ENCODE results near the gene DLX4. TPM values are rescaled to one million over a fixed set of nuclear protein-coding genes. Genes with fewer than 3 reads are reported as not detected.

Gene DLX4
- polyA plus RNA-seq, 1 donor from 2014 or later = not detected

- no peaks in the 10 kb centered on the region for H3K9me2 ChIP-seq (ENCODE audit: insufficient read depth, low read length)
- H3K36me3 ChIP-seq (ENCODE audit: insufficient read depth, low read length) = no peaks in the 10 kb centered on the region
- no peak overlapping the region for H3K9ac ChIP-seq (ENCODE audit: low read length)
- H3K27me3 ChIP-seq (ENCODE audit: insufficient read depth, low read depth, low read length) = no peaks in the 10 kb centered on the region
- H2AFZ ChIP-seq (ENCODE audit: low read depth, low read length) = no peak overlapping the region
- TF ChIP-seq MXI1 (conservative IDR thresholded peaks at IDR 0.05; ENCODE audit: poor library complexity, severe bottlenecking) = no peak
- TF ChIP-seq EZH2 (IDR thresholded peaks at IDR 0.05; ENCODE audit: borderline replicate concordance, insufficient read depth, low read length, poor library complexity, severe bottlenecking) = no peak
- no peak for TF ChIP-seq EP300 (conservative IDR thresholded peaks at IDR 0.05; ENCODE audit: poor library complexity, severe bottlenecking)
- TF ChIP-seq RAD21 (conservative IDR thresholded peaks at IDR 0.05) = no peak
- TF ChIP-seq POLR2AphosphoS5 (IDR thresholded peaks at IDR 0.05) = no peak
- TF ChIP-seq CTCF (IDR thresholded peaks at IDR 0.05; ENCODE audit: poor library complexity, severe bottlenecking) = no peak
- no peak for TF ChIP-seq REST (IDR thresholded peaks at IDR 0.05; ENCODE audit: borderline replicate concordance)
- TF ChIP-seq TAF1 (IDR thresholded peaks at IDR 0.05; ENCODE audit: low read depth) = no peak
- no peak for TF ChIP-seq SMC3 (conservative IDR thresholded peaks at IDR 0.05; ENCODE audit: poor library complexity)
- H3K79me2 ChIP-seq (replicated peaks; ENCODE audit: insufficient read depth, low read length) = no peaks in the 10 kb centered on the region
- H3K27ac ChIP-seq (ENCODE audit: low read length) = no peak overlapping the region
- H3K4me3 ChIP-seq (ENCODE audit: low read length) = no peak overlapping the region
- H3K9me3 ChIP-seq (ENCODE audit: low read length) = no peaks in the 10 kb centered on the region
- no peaks in the 10 kb centered on the region for H3F3A ChIP-seq (ENCODE audit: insufficient read depth, low read length, poor library complexity, severe bottlenecking)
- H3K4me2 ChIP-seq (ENCODE audit: low read length) = no peak overlapping the region
- H4K20me1 ChIP-seq (ENCODE audit: insufficient read depth) = no peaks in the 10 kb centered on the region
Observed at GRCh38 chr17:49930880-49931279, 38.1 kb upstream of the DLX4 start.

- H3K36me3 ChIP-seq (ENCODE audit: insufficient read depth, low read length) = no peaks in the 10 kb centered on the region
- no peaks in the 10 kb centered on the region for H3K79me2 ChIP-seq (replicated peaks; ENCODE audit: insufficient read depth, low read length)
- H3K9me2 ChIP-seq (ENCODE audit: insufficient read depth, low read length) = no peaks in the 10 kb centered on the region
- H4K20me1 ChIP-seq (ENCODE audit: insufficient read depth) = no peaks in the 10 kb centered on the region
- H3K4me2 ChIP-seq (ENCODE audit: low read length) = no peak overlapping the region
- H3F3A ChIP-seq (ENCODE audit: insufficient read depth, low read length, poor library complexity, severe bottlenecking) = no peaks in the 10 kb centered on the region
- no peaks in the 10 kb centered on the region for H3K27me3 ChIP-seq (ENCODE audit: insufficient read depth, low read depth, low read length)
- no peak overlapping the region for H3K27ac ChIP-seq (ENCODE audit: low read length)
- H3K9ac ChIP-seq (ENCODE audit: low read length) = no peak overlapping the region
- H2AFZ ChIP-seq (ENCODE audit: low read depth, low read length) = no peak overlapping the region
- no peak for TF ChIP-seq RAD21 (conservative IDR thresholded peaks at IDR 0.05)
- TF ChIP-seq SMC3 (conservative IDR thresholded peaks at IDR 0.05; ENCODE audit: poor library complexity) = no peak
- TF ChIP-seq EP300 (conservative IDR thresholded peaks at IDR 0.05; ENCODE audit: poor library complexity, severe bottlenecking) = no peak
- TF ChIP-seq POLR2AphosphoS5 (IDR thresholded peaks at IDR 0.05) = no peak
- TF ChIP-seq EZH2 (IDR thresholded peaks at IDR 0.05; ENCODE audit: borderline replicate concordance, insufficient read depth, low read length, poor library complexity, severe bottlenecking) = no peak
- TF ChIP-seq MXI1 (conservative IDR thresholded peaks at IDR 0.05; ENCODE audit: poor library complexity, severe bottlenecking) = no peak
- no peak for TF ChIP-seq REST (IDR thresholded peaks at IDR 0.05; ENCODE audit: borderline replicate concordance)
- TF ChIP-seq CTCF (IDR thresholded peaks at IDR 0.05; ENCODE audit: poor library complexity, severe bottlenecking) = no peak
- no peak for TF ChIP-seq TAF1 (IDR thresholded peaks at IDR 0.05; ENCODE audit: low read depth)
- no peak overlapping the region for H3K4me3 ChIP-seq (ENCODE audit: low read length)
- no peaks in the 10 kb centered on the region for H3K9me3 ChIP-seq (ENCODE audit: low read length)
Observed at GRCh38 chr17:49931416-49932137, 37.4 kb upstream of the DLX4 start.
